ENCODE data around the gene LHFPL3.

Gene LHFPL3

DNA sequence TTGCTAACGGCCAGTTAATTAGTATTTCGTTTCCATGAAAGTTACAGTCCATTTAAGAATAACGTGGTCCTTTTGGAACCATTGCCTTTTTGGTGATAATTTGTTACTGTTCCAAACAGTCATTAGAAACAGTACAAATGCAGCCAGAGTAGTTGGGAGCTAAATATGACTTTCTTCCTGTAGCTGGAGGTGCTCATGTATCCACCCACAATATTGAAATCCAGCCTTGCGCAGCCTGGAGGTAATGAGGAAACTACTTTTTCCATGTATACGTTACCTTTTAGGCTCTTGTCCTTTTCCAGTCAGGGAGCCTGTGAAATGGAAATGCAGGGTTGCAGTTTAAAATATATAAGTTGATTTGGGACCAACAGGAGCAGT is 43.6 kb downstream of the LHFPL3 start:
- no peak for DNase-seq

DNA sequence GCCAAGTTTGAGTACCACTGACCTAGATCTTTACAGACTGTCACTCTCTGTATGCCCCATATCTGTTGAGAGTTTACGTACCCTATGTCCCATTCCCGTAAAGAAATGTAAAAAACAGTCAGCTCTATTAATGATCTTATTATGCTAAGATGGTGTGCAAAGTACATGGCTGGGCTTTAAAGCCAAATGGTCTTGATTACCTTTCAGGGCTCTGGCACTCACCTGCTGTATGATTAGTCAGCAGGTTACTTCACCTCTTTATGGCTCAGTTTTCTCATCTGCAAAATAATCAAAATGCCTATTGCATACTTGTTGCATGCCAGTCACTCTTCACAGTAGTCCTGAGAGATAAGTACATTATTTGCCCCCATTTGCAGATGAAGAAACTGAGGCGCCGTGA is 54.2 kb downstream of the LHFPL3 start:
- no peak for DNase-seq

DNA sequence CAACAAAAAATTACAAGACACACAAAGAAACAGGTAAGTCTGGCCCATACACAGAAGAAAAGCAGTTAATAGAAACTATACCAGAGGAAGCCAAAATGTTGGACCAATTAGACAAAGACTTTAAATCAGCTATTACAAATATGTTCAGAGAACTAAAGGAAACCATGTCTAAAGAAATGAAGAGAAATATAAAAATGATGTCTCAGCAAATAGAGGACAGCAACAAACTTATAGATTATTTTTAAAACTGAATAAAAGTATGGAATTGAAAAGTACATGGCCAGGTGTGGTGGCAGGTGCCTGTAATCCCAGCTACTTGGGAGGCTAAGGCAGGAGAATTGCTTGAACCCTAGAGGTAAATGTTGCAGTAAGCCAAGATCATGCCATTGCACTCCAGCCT is 58.5 kb downstream of the LHFPL3 start:
- no peak for DNase-seq

DNA sequence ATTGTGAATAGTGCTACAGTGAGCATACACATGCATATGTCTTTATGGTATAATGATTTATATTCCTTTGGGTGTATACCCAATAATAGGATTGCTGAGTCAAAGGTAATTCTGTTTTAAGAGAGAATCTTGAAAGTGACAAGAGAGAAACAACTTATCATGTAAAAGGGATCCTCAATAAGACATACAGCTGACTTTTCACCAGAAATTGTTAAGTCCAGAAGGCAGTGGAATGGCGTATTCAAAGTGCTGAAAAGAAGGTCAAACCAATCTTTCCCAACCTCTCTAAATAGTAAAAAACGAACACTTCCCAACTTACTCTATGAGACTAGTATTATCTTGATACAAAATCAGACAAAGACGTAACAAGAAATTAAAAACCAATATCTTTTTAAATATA is 59.8 kb downstream of the LHFPL3 start:
- DNase-seq = no peak

DNA sequence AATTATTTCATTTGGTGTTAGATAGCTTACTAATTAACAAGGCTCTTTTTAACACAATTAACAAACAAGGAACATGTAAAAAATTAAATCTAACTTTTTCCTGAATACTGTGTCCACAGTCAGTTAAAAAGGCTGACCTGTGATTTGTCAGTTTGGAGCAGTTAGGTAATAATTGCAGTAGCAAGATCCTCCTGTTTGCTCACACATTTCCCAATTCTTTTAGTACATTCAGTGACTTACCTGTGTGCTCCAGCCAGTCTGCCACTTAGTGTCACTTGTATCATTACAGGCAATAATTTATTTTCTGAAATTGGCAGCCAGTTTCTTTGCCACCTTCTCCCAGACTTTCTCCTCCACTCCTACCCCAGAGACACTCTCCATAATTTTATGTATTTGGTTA is 66.8 kb downstream of the LHFPL3 start:
- DNase-seq = no peak

DNA sequence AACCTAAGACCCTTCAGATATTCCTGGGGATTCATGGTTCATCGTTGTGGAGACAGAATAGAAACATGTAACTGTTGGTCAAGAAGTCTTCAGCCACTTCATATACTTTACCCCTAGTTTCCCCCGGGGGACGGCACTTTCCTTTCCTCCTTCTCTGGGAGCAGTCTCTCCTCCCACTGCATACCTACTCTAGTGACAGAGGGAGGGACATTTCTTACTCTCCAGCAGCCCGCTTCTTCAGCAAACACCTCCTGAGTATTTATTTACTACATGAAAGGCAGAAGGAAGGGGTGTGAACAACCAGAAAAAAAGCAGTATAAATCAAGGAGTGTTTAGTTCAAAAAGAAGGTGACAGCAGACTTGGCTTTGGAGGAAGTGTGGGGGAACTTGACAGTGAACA is 69.0 kb downstream of the LHFPL3 start:
- no peak for DNase-seq

DNA sequence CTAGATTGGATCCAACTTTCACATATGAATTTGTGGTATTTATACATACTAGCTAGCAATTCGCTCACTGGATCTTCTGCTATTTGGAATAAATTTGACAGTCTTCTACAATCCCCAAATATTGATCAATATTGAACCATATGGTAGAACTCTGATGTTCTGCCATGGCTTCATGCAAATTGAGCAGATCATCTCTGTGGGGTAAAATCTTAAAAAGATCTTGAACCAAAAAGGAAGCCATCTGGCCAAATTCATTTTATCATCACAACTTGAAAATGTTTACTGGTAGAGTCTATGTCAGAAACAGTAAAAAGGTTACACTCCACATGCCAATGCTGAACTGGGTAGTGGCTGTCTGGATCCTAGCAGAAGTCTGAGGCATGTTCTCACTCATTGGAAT is 80.0 kb downstream of the LHFPL3 start:
- no peak for DNase-seq

DNA sequence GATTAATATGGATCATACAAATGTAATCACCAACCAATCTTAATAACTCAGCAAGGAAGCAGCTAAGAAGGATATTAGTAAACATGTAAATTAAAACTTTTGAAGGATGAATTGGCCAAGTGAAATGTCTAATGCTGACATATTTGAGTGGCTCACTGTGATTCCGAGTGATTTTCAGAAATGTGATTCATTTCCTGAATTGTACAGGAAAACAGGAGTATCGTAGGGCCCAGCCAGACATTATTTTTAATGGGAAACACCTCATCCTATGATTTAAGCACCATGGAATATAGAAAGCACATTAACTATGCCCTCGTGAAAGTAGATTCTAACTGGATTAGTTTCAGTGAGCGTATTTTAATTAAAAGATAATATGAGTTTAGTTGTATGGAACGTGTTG is 82.3 kb downstream of the LHFPL3 start:
- DNase-seq = no peak

DNA sequence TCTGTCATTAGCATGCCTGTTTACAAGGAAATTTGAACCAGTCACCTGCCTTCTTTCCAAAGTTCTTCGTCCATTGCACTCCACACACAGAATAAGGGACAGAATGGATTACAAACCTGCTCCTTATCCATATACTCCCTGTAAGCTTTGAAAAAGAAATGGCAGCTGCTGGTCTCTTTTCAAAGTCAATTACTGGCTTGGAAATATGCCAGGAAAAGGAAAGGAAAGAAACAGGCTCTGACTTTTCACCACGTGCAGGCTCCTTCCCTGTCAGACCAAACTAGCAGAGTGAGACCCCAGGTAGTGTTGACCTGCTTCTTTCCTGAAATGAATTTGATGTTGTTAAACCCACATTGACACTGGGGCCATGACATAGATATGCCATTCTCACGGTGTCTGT is 84.5 kb downstream of the LHFPL3 start:
- DNase-seq = no peak

DNA sequence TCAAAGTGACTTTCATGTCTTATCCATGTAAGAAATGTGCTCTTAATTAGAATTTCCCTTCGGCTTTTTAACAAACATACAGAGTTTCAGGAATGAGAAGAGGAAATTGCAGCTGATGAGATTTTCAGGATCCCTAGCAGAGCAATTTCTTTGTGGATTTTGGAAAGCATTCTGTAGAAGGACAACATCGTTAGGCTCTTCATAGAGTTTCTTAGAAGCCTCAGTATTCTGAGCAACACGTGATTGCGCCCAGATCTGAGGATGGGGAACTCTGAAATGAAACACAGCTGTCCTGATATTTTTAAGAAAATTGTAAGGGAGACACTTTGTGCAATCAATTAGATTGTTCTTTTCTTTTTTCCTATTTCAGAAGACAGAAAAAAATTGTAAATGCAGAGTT is 85.8 kb downstream of the LHFPL3 start:
- DNase-seq = no peak

DNA sequence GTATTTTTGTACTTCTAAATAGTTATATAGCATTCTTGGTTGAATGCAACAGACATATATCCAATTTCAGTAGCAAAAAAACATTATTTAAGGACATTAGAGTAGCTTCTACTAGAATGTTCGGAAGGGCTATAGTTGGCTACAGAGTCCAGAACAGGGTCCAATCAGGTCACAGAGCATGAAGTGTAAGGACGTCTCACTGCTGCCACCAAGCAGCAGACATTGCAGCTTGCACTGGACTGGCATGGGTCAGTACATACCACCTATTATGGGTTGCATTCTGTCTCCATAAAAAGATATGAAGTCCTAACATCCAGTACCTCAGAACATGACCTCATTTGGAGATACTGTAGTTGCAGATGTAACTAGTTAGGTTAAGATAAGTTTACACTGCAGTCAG is 87.3 kb downstream of the LHFPL3 start:
- no peak for DNase-seq

DNA sequence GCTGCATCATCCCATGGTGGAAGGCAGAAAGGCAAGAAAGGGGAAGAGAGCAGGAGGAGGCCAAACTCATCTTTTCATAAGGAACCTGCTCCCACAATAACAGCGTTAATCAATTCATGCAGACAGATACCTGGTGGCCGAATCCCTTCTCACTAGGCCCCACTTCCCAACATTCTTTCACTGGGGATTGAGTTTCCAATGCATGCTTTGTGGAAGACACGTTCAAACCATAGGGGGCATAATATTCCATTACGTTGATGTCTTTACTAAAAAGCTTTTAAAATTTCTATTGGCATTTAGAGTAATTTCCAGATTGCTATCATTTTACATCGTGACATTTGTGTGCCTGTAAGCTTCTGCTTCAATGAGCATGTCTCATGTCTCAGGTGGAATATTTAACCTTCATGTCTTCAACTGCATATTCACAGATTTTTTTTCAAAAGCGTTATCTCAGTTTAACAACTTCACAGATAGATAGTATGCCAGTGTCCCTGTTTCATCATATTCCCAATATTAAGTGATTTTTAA is 88.5 kb downstream of the LHFPL3 start:
- DNase-seq = no peak

DNA sequence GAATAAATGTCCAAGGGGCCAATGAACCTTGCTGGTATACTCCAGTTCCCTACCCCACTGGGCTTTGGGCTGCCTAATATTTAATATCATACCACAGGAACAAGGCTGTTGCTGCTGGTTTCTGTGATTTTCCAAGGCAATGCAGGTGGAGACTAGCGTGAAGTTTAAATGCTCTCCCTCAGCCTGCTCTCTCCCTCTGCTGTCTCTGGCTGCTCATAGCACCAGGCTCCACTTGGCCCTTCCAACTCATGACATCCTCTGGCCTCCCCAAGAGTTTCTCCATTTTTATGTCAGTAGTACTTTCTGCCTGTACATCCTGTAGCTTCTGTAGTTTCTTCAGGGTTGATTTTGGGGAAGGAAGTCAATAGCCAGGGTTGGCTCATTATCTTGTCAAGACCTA is 103.5 kb downstream of the LHFPL3 start:
- DNase-seq = no peak

DNA sequence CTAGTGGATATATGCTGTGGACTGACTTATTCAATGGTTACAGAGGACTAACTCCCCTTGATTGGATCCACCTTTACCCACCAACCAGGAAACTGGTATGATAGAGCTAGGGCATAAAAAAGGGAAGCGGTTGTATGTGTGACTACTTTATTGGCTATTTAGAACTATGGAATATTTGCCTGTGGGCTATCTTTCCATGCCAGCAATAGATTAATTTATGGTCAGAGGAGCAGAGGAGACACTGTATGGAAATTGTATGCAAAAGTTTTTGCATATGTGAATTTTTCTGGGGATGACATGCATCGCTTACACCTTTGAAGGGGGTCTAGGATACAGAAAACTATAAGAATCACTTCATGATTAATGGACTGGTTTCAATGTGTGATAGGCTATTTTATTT is 105.7 kb downstream of the LHFPL3 start:
- DNase-seq = no peak

DNA sequence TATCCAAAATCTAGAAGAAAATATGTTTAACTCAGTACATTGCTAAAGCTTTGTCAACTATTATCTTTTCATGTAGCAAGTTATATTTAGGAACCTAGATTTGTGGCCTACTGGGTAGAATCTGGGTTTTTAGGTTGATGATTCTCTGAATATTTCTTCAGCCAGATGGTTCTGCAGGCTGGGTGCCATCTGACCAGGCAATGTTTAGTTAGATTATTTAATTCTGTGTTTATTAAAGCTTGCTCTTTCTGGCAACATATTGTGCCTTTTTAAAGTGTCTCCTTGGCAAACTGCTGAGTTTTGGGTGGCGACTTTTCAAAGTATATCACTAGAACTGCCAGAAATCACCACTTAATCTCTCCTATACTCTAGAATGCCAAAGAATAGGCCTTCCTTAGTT is 114.1 kb downstream of the LHFPL3 start:
- no peak for DNase-seq

DNA sequence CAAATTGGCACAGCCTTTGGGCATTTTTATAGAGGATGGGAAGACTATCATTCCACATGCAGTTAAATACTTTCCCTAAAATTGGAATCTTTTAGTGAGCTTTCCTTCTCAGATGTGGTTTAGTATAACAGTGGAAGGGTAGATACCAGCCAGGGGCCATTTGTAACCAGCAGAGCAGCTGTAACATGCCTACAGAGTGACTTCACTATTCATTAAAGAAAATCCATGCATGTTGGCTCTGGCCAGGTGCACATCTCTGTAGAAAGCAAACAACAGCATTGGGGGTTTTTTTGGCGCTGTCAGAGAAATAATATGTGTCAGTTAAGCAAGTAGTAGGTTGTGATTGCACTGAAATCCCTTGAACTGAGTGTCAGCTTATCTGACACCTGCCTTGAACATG is 115.6 kb downstream of the LHFPL3 start:
- no peak for DNase-seq

DNA sequence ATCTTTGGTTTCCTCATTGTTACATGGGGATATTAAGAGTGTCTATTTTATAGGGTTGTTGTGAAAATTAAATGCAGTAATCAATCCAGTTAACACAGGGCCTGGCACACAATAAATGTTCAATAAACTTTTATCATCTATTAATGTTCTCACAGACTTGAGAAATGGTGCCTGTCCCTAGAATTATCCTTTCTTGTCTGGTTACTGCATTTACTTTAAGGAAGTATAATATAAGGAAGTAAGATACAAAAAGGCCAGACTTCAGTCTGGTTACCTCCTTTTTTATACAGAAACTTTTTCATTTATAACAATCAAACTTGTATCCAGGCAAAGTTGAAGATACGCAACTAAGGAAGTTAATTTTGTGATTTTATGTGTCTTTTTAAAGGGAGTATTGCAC is 117.0 kb downstream of the LHFPL3 start:
- no peak for DNase-seq

DNA sequence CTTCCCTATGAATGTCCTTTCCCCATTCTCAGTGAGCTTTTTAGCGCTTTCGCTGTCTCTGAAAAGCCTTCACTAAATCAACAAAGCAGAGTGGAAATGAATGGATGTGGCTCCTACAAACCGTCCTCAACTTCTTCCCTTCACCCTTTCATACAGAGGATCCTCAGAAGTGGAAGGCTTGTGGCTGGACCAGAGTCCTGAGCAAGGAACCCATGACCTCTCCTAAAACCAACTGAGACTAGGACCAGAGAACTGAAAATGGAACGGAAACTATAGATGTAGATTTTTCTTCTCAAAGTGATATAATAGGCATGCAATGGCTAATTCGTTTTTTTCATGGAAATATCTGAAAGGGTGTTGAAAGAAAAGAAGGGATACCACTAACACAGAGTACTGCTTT is 122.5 kb downstream of the LHFPL3 start:
- DNase-seq = no peak

DNA sequence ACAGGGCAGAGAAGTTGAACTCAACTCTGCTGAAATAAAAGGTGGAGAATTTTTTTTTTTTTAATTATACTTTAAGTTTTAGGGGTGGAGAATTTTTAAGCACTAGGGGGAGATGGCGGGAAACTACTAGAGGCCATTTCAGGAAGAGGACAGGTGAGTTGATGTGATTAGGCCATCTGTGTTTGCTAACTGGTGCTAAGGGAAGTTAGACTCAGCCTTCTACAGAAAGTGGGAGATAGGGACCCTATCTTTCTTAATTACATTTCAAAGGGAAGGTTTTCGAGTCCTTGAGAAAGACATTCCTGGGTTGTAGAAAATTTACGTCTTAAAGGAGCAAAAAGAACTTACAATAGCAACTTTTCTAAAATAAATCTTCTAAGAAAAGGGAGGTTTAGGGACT is 124.8 kb downstream of the LHFPL3 start:
- no peak for DNase-seq

DNA sequence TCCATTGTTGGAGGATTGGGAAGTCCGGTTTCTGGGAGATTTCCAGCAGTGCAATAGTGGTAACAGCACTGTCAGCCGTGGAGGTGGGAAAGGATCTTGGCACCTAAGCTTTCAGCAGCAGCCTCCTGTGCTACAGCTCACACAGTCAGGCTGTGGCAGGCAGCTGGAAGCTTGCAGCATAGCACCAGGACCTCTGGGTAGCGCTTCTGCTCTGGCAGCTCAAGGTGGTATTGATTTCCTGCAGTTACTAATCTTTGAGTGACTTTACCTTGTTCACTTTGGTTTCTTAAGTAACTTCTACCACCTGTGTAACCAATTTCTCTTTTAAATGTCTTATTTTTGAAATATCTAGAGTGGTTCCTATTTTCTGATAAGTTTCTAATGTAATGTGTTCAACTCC is 130.5 kb downstream of the LHFPL3 start:
- no peak for DNase-seq

DNA sequence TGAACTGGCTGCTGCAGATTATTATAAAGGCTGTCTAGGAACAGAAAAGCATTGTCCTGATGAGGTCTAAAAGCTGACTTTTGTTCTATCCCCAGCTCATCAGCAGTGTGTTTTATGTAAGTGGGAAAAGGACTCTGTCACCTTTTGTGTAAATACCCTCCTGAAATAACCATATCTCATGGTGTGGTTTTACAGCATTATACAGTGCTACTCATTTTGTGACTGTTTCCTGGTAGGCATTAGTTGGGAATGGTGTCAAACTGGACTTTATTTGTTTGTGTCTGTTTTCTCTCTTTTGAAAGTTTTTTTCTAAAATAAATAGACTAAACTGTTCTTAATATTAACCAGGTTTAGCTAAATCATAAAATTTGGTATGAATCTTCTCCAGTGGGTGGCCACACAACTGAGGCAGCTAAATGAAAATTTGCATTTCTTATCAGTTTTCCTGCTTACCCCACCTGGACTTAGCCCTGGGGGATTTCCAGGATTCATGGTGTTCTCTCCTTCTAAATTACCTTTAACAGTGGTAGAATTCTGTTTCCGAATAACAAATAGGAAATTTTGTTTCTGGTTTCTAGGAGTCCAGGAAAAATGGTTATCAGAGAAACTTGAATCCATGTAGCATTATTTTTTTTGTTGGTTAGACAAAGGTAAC is 140.9 kb downstream of the LHFPL3 start:
- DNase-seq = no peak

DNA sequence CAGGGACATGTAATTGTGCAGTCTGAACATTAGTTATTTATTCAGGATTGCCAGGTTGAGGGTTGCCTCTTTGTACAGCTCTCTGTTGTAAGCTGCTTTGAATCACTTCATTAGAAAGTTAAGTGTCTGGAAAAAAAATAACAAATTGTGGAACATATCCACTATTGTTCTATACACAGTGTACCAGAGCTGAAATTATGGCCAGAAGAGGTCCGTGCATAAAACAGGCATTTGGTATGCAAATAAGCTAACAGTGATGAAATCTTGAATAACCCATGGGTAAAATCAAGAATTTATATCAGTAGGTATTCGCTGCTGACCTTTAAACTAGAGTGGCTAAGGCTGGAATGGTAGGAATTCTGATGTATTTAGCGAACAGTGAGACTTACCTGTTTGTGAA is 152.1 kb downstream of the LHFPL3 start:
- DNase-seq = no peak

DNA sequence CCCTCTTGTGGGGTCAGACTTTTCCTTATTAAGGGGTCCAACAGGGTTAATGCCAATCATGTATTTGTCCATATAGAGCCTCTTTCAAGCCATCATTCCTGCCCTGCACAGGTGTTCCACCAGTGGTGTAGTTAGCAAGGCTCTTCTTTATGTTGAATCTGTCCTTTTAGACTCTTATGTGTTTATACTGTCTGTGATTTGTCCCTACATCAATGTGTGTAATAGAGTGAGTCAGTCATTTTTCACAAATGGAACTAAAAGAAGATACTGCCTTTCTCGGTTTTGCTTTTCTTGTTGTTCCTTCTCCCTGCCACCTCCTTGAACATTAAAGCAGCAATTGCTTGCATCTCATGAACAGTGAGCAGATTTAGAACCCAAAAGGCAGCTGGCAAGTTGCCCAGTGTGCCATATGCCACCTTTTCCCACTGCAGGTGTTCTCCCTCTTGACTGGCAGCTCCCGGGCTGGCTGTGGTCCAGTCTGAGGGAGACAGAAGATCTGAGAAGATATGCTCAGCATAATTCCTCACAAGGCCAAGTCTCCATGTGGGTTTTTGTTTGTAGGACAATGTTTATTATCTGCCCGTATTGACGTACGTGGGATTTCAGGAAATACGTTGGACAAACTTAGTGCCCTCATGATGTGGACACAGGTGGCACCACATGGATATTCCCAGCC is 154.1 kb downstream of the LHFPL3 start:
- DNase-seq = no peak

DNA sequence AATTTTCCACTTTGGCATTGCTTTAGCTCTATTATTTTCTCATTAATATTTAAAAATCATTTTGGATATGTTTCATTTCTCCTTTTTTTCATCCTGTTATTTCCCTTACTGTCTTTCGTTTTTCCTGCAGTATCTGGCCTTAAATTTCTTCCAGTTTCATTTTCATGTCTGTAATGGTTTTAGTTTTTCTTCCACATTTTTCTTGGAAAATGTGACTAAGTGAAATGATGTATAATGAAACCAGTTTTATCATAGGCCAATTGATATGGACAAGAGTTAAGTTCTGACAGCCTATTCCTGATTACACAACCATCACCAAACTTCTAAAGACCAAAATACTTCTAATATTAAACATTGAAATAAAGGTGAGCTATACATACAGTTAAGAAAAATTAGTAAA is 158.5 kb downstream of the LHFPL3 start:
- no peak for DNase-seq

DNA sequence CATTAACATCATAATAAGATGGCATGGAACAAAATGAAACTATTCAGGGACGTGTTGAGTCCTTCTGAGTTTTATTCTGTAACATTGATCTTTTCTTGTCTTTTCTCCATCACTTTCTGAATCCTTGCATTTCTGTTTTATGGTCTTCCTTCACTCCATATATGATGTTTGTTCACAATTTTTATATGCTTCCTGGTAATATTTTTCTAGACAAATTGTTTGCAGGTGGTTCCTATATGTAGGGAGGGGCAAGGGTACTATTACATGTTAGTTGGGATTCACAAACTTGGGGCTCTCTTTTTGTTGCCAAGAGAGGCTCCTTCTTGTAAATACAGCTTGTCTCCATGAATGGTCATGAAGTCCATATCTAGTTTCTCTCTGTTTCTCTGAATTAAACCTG is 159.2 kb downstream of the LHFPL3 start:
- no peak for DNase-seq
